ENCODE measurements around the gene EVA1A. TPM values are rescaled to one million over a fixed set of nuclear protein-coding genes. Genes with fewer than 3 reads are reported as not detected.

EVA1A gene
- total RNA-seq, 1 experiment from 2014 or later = 10.8 TPM

- Histone ChIP-seq H3K9me3 (ENCODE audit: insufficient read depth, low read depth) (no peaks in the 10 kb centered on the region), H3K9me2 (ENCODE audit: insufficient read depth) (no peaks in the 10 kb centered on the region), H3F3A (ENCODE audit: insufficient read depth, low read depth) (no peaks in the 10 kb centered on the region), H3K27me3 (ENCODE audit: insufficient read depth, low read depth) (no peaks in the 10 kb centered on the region), H2AFZ (no peak overlapping the region), H4K20me1 (ENCODE audit: insufficient read depth) (no peaks in the 10 kb centered on the region), H3K36me3 (ENCODE audit: low read depth) (no peaks in the 10 kb centered on the region), H3K4me1 (replicated peaks; ENCODE audit: insufficient read depth) (peaks cover 20% of the 10 kb centered on the region), H3K4me2 (no peak overlapping the region), H3K79me2 (ENCODE audit: low read depth) (no peaks in the 10 kb centered on the region), H3K4me3 (no peak overlapping the region), H3K27ac (no peak overlapping the region)
- DNase-seq = peak in 1 of 2 experiments; percentile 43
- BruUV-seq (replicated peaks) = no TSS peak
- POLR2A ChIA-PET (ENCODE audit: unreplicated experiment) = no interaction called here
- TF ChIP-seq EZH2 (IDR thresholded peaks at IDR 0.05; ENCODE audit: low read depth) = no peak
- TF ChIP-seq, protein P1, sequence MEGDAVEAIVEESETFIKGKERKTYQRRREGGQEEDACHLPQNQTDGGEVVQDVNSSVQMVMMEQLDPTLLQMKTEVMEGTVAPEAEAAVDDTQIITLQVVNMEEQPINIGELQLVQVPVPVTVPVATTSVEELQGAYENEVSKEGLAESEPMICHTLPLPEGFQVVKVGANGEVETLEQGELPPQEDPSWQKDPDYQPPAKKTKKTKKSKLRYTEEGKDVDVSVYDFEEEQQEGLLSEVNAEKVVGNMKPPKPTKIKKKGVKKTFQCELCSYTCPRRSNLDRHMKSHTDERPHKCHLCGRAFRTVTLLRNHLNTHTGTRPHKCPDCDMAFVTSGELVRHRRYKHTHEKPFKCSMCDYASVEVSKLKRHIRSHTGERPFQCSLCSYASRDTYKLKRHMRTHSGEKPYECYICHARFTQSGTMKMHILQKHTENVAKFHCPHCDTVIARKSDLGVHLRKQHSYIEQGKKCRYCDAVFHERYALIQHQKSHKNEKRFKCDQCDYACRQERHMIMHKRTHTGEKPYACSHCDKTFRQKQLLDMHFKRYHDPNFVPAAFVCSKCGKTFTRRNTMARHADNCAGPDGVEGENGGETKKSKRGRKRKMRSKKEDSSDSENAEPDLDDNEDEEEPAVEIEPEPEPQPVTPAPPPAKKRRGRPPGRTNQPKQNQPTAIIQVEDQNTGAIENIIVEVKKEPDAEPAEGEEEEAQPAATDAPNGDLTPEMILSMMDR (conservative IDR thresholded peaks at IDR 0.05) = no peak
- CTCF ChIA-PET = no interaction called here
- intact Hi-C loops (cut with micrococcal nuclease; ENCODE audit: unreplicated experiment) = loop anchor here (5.0 kb wide), 1 partner anchor 57 kb away; no protein-coding TSS in a partner anchor
Measured at GRCh38 chr2:75459565-75460310, 101.0 kb downstream of the EVA1A start.

GRCh38 chr2:75458201-75458600 is 102.5 kb downstream of the EVA1A start:
- CTCF ChIA-PET = interaction anchor here (0.5 kb wide), 1 partner anchor 790 kb away, joined by 4 read pairs; no protein-coding TSS in a partner anchor
- POLR2A ChIA-PET (ENCODE audit: unreplicated experiment) = no interaction called here
- Histone ChIP-seq H3K4me2 (peak overlapping the region; percentile 34; the same call in 1 of the 2 replicates), H3K4me1 (replicated peaks; ENCODE audit: insufficient read depth) (peaks cover 20% of the 10 kb centered on the region), H2AFZ (no peak overlapping the region), H3K27ac (no peak overlapping the region), H3K4me3 (no peak overlapping the region), H4K20me1 (ENCODE audit: insufficient read depth) (no peaks in the 10 kb centered on the region), H3K79me2 (ENCODE audit: low read depth) (no peaks in the 10 kb centered on the region), H3K36me3 (ENCODE audit: low read depth) (no peaks in the 10 kb centered on the region), H3F3A (ENCODE audit: insufficient read depth, low read depth) (no peaks in the 10 kb centered on the region), H3K9me3 (ENCODE audit: insufficient read depth, low read depth) (no peaks in the 10 kb centered on the region), H3K9me2 (ENCODE audit: insufficient read depth) (no peaks in the 10 kb centered on the region), H3K27me3 (ENCODE audit: insufficient read depth, low read depth) (no peaks in the 10 kb centered on the region)
- peak in 1 of 2 experiments; percentile 72 for DNase-seq
- intact Hi-C loops (cut with micrococcal nuclease; ENCODE audit: unreplicated experiment) = no loop called here
- TF ChIP-seq EZH2 (IDR thresholded peaks at IDR 0.05; ENCODE audit: low read depth) = no peak
- BruUV-seq (replicated peaks) = no TSS peak

DNA sequence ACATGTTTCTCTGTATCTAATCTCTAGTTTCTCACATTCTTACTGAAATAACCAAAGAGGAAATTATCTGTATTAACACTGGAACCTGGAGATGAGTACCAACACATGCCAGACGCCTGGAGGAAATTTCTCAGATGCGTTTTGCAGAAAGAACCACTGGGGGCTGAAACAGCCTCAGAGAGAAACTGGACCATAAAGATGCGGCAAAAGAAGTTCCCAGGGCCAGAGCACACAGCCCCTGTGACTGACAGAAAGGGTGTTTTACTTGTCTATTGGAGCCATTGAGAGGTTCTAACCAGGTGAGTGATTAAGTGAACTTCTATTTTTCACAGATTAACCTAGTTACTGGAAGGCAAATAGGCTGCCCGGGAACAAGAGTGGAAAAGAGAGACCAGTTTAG is 103.9 kb downstream of the EVA1A start:
- H3K4me2 ChIP-seq = no peak overlapping the region
- no peak overlapping the region for H2AFZ ChIP-seq
- intact Hi-C loops (cut with micrococcal nuclease; ENCODE audit: unreplicated experiment) = no loop called here
- no peaks in the 10 kb centered on the region for H3K9me3 ChIP-seq (ENCODE audit: insufficient read depth, low read depth)
- H3K9me2 ChIP-seq (ENCODE audit: insufficient read depth) = no peaks in the 10 kb centered on the region
- H3F3A ChIP-seq (ENCODE audit: insufficient read depth, low read depth) = no peaks in the 10 kb centered on the region
- H3K27ac ChIP-seq = no peak overlapping the region
- ChIA-PET CTCF (no interaction called here), POLR2A (ENCODE audit: unreplicated experiment) (no interaction called here)
- BruUV-seq (replicated peaks) = no TSS peak
- no peak for TF ChIP-seq EZH2 (IDR thresholded peaks at IDR 0.05; ENCODE audit: low read depth)
- TF ChIP-seq, protein P1 (conservative IDR thresholded peaks at IDR 0.05) = no peak
- H3K4me3 ChIP-seq = no peak overlapping the region
- H3K79me2 ChIP-seq (ENCODE audit: low read depth) = no peaks in the 10 kb centered on the region
- H3K27me3 ChIP-seq (ENCODE audit: insufficient read depth, low read depth) = no peaks in the 10 kb centered on the region
- no peaks in the 10 kb centered on the region for H3K36me3 ChIP-seq (ENCODE audit: low read depth)
- H4K20me1 ChIP-seq (ENCODE audit: insufficient read depth) = no peaks in the 10 kb centered on the region
- H3K4me1 ChIP-seq (replicated peaks; ENCODE audit: insufficient read depth) = peaks cover 20% of the 10 kb centered on the region
- DNase-seq = no peak
